Activated gamma-delta T cell treated with anti-CD3 and anti-CD28 coated beads, Interleukin-2, amount 50 U/mL, for 16 hours (primary cell): Measurements from ENCODE around the gene SLC9B1.

Experiments used
- DNase-seq: peaks from one replicate; pipeline ENCODE4 v3.0.0-alpha.2; 2020; ENCODE audit warnings: low read depth

The SLC9B1 gene, protein sequence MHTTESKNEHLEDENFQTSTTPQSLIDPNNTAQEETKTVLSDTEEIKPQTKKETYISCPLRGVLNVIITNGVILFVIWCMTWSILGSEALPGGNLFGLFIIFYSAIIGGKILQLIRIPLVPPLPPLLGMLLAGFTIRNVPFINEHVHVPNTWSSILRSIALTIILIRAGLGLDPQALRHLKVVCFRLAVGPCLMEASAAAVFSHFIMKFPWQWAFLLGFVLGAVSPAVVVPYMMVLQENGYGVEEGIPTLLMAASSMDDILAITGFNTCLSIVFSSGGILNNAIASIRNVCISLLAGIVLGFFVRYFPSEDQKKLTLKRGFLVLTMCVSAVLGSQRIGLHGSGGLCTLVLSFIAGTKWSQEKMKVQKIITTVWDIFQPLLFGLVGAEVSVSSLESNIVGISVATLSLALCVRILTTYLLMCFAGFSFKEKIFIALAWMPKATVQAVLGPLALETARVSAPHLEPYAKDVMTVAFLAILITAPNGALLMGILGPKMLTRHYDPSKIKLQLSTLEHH

DNA sequence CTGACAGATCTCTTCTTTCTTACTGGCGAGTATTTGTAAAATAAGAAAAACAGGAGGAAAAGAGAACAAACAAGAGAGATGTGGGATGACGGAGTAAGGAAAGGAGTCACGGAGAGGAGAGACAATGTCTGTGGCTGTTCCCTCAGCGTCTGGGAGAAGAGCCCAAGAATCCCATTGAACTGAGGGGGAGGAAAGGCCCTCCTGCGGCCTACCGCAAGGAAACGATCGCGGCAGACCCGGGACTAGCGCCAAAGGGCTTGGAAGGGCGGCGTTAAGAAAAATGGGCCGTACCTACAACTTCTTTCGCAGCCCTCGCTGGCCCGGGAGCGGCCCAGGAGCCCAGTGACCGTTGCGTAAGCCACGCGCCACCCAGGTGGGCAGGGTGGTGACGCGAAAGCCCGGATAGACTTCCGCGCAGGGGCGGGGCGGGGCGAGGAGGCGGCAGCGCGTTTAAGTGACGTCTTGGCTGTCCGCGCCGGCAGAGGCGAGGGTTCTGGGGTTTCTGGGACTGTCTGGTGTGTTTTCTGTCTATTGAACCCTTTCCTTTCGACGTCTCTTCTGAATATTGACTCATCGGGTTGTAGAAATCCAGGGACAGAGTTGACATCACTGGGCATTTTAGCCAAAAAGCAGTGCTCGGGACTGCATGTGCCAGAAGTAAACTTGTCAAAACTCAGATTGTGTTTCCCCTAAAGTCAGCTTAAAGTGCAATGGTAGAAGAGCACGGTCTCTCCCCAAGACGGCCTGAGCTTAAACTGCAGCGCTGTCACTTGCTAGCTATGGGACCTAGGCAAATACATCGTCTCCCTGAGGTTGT, at the start of gene SLC9B1:
SLC9B1 (minus strand) TSS at position 398 of the 817 bp plus-strand sequence. CDS start 27,994 bp downstream, outside the sequence.
- DNase-seq: peak; percentile 92

DNA sequence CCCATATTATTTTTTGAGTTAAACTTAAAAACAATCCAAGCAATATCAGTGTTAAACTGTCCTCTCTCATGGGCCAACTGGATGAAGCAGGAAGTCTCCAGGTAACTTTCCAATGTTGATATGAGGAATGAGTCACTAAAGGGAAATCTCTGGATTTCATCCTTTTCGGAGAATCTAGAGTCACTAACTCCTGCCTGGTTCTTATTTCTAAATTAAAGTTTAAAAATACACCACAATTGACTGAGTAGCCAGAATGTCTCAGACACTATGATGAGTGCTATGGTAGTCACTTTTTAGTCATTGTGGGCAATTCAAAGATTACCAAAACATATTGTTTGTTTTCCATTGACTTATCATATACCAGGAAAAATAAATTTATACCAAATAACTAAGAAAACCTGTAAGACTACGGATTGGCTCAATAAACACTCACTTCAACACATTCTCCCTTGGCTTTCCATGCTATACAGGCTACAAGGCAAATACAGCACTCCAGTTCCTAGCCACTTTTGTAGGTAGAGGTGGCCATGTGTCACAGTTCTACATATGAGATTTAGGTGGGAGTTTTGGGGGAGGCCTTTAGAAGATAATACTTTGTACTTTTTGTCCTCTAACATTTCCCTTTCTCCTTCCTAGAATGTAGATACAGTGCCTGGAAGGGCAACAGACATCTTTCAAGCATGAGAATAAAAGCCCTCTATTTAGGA, 48.5 kb upstream of the SLC9B1 start:
- DNase-seq: no peak

- no peak for DNase-seq
These were observed 41.1 kb upstream of the SLC9B1 start for GRCh38 chr4:103060453-103061148.

DNA sequence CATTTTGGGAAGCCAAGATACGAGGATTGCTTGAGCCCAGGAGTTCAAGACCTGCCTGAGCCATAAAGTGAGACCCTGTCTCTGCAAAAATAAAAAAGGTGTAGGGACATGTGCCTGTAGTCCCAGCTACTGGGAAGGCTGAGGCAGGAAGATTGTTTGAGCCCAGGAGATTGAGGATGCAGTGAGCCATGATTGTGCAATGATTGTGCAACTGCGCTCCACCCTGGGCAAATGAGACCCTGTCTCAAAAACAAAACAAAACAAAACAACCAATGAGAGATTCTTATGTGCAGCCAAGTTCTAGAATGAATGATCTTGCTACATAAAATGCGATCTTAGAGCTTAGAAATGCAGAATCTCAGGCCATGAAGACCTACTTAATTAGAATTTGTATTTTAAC, 34.5 kb upstream of the SLC9B1 start:
- DNase-seq: no peak

GRCh38 chr4:103052779-103053178, 33.3 kb upstream of the SLC9B1 start:
- no peak for DNase-seq

- DNase-seq: no peak
These were observed 32.6 kb upstream of the SLC9B1 start for GRCh38 chr4:103052145-103052544.

GRCh38 chr4:103050736-103051436, 31.4 kb upstream of the SLC9B1 start:
- DNase-seq: no peak

GRCh38 chr4:103046416-103047290, 27.1 kb upstream of the SLC9B1 start:
- DNase-seq: peak; percentile 9

DNA sequence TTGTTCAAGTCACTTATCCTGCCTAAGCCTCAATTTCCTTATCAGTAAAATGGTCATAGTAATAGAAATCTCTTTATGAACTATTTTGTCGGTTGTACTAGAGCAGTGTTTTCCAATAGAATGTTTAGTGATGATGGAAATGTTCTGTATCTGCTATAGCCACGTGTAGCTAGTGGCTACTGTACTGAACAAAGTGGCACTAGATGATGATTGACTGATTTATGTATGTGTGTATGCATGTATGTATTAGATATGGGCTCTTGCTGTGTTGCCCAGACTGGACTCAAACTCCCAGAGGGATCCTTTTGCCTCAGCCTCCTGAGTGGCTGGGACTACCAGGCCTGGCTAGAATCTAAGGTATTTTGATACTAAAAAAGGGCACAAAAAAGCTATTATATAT, 24.7 kb upstream of the SLC9B1 start:
- DNase-seq: no peak

DNA sequence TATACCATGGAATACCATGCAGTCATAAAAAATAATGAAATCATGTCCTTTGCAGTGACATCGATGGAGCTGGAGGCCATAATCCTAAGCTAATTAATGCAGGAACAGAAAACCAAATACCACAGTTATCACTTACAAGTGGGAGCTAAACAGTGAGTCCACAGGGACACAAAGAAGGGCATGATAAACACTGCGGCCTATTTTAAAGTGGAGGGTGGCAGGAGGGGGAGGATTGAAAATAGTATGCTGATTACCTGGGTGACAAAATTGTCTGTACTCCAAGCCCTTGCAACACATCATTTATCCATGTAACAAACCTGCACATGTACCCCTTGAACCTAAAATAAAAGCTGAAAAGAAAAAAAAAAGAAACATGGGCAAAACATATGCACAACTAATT, 16.7 kb upstream of the SLC9B1 start:
- no peak for DNase-seq

DNA sequence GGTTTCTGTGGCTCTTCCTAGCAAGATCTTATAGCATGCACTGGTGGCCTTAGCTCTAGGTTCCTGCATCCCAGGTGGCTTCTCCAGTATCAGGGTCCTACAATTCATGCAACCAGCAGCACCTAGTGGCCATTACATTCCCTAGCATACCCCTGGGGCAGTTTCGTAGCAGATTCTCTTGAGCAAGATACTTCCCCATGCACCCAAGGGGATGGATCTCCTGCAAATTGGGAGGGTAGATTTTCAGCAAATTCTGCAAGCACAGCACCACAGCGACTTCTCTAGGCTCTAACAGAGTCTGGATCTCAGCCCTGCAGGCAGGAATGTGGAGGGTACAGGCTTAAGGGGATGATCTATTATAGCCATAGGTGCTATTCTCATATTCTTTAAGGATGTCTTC, 13.1 kb upstream of the SLC9B1 start:
- DNase-seq: no peak

GRCh38 chr4:103030791-103031190, 11.3 kb upstream of the SLC9B1 start:
- no peak for DNase-seq

DNA sequence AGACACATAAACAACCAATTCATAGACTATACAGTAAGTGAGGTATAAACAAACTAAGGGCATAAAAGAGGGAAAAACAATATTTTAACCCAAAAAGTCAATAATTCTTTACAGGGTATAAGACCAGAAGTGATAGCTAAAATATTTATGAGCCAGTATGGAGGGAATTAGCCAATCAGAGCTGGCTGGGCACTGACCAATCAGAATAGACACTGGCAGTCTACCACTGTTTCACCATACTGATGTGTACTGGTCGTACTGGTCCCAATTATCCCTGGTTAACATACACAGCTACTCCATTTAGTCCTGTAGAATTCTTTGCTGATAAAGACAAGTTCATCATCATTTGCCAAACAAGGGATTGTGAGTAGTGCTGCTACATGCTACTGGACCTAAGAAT, 9.8 kb upstream of the SLC9B1 start:
- no peak for DNase-seq

GRCh38 chr4:103026868-103027267, 7.4 kb upstream of the SLC9B1 start:
- DNase-seq: no peak

GRCh38 chr4:103024996-103025395, 5.5 kb upstream of the SLC9B1 start:
- no peak for DNase-seq

- no peak for DNase-seq
These were observed 1.6 kb upstream of the SLC9B1 start for GRCh38 chr4:103021120-103021519.

GRCh38 chr4:103018391-103019307, 856 bp downstream of the SLC9B1 start:
- no peak for DNase-seq

DNA sequence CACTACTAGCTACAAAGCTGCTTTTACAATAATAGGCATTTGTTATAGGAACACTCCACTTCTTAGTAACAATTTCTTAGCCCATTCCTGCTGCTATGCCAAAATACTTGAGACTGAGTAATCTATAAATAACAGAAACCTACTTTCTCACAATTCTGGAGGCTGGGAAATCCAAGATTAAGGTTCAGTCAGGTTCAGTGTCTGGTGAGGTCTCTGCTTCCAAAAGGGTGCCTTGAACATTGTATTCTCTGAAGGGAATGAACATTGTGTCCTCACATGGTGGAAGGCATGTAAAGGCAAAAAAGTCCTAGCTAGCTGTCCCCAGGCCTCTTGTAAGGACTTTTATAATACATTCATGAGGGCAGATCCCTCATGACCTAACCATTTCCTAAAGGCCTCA, 7.0 kb downstream of the SLC9B1 start:
- no peak for DNase-seq

DNA sequence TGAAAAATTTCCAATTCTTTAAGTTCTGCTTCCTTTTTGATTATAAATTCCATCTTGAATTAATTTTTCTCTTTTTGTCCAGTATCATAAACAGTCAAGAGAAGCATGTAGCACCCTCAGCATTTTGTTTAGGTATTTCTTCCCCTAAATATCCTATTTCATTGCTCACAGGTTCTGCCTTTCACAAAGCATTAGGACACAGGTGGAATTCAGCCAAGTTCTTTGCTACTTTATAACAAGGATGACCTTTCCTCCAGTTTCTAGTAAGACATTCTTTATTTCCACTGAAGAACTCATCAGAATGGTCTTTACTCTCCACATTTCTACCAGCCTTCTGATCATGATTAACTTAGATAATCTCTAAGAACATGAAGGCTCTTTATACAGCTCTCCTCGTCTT, 7.4 kb downstream of the SLC9B1 start:
- no peak for DNase-seq
